H9 (cell line): Measurements from ENCODE around the gene CRYBA2. TPM values are rescaled to one million over a fixed set of nuclear protein-coding genes. Genes with fewer than 3 reads are reported as not detected.

Source experiments
- DNase-seq: peaks from one replicate; pipeline ENCODE4 v3.0.0-alpha.2; 2017
- H2AFZ ChIP-seq: one replicate; pipeline ENCODE4 v1.6.1; 2013; ENCODE audit warnings: mild to moderate bottlenecking, low read length, control low read depth, moderate library complexity
- H2AK5ac ChIP-seq: 2 replicates; pipeline ENCODE4 v1.6.1; 2013; ENCODE audit warnings: low read length, control low read depth, mixed read lengths; ENCODE audit not compliant: insufficient read length
- H2BK120ac ChIP-seq: one replicate; pipeline ENCODE4 v1.6.1; 2013; ENCODE audit warnings: low read depth, mild to moderate bottlenecking, low read length, control low read depth, inconsistent platforms; ENCODE audit not compliant: poor library complexity, severe bottlenecking
- H2BK12ac ChIP-seq: 2 replicates; pipeline ENCODE4 v1.6.1; 2013; ENCODE audit warnings: low read length, control low read depth, mixed read lengths, low read depth; ENCODE audit not compliant: insufficient read length
- H2BK15ac ChIP-seq: 2 replicates; pipeline ENCODE4 v1.6.1; 2013; ENCODE audit warnings: low read depth, low read length, control low read depth
- H2BK20ac ChIP-seq: one replicate; pipeline ENCODE4 v1.6.1; 2013; ENCODE audit warnings: low read depth, mild to moderate bottlenecking, low read length, control low read depth, inconsistent platforms; ENCODE audit not compliant: poor library complexity, severe bottlenecking
- H2BK5ac ChIP-seq: 2 replicates; pipeline ENCODE4 v1.6.1; 2013; ENCODE audit warnings: low read length, control low read depth, mixed read lengths; ENCODE audit not compliant: insufficient read length
- H3K14ac ChIP-seq: 2 replicates; pipeline ENCODE4 v1.6.1; 2013; ENCODE audit warnings: low read length, control low read depth; ENCODE audit not compliant: insufficient read depth
- H3K18ac ChIP-seq: 2 replicates; pipeline ENCODE4 v1.6.1; 2013; ENCODE audit warnings: low read depth, mild to moderate bottlenecking, mixed read lengths, low read length, control low read depth; ENCODE audit not compliant: insufficient read length
- H3K23ac ChIP-seq: 2 replicates; pipeline ENCODE4 v1.6.1; 2013; ENCODE audit warnings: low read length, control low read depth, mixed read lengths, low read depth; ENCODE audit not compliant: insufficient read length
- H3K23me2 ChIP-seq: 2 replicates; pipeline ENCODE4 v1.6.1; 2013; ENCODE audit warnings: low read depth, mild to moderate bottlenecking, mixed read lengths, low read length, control low read depth; ENCODE audit not compliant: insufficient read length, poor library complexity, severe bottlenecking
- H3K27ac ChIP-seq: 2 replicates; pipeline ENCODE4 v1.5.1; 2013; ENCODE audit warnings: low read length, control low read depth, mixed read lengths, low read depth; ENCODE audit not compliant: insufficient read length
- H3K27me3 ChIP-seq: 2 replicates; pipeline ENCODE4 v1.6.1; 2013; ENCODE audit warnings: low read length, control low read depth, inconsistent platforms; ENCODE audit not compliant: insufficient read depth
- H3K4ac ChIP-seq: 2 replicates; pipeline ENCODE4 v1.6.1; 2013; ENCODE audit warnings: low read depth, mild to moderate bottlenecking, control low read depth, inconsistent platforms, low read length, moderate library complexity
- H3K4me1 ChIP-seq: 2 replicates; pipeline ENCODE4 v1.6.1; 2013; ENCODE audit warnings: low read length, control low read depth, inconsistent platforms; ENCODE audit not compliant: insufficient read depth
- H3K4me2 ChIP-seq: 2 replicates; pipeline ENCODE4 v1.6.1; 2013; ENCODE audit warnings: low read length, control low read depth, mixed read lengths; ENCODE audit not compliant: insufficient read length, insufficient read depth
- H3K56ac ChIP-seq: 2 replicates; pipeline ENCODE4 v1.6.1; 2013; ENCODE audit warnings: low read depth, mild to moderate bottlenecking, mixed read lengths, low read length, control low read depth; ENCODE audit not compliant: insufficient read length
- H3K79me1 ChIP-seq: 2 replicates; pipeline ENCODE4 v1.6.1; 2013; ENCODE audit warnings: low read depth, mild to moderate bottlenecking, moderate library complexity, low read length, control low read depth, inconsistent platforms; ENCODE audit not compliant: insufficient read depth, poor library complexity, severe bottlenecking
- H3K79me2 ChIP-seq: 2 replicates; pipeline ENCODE4 v1.6.1; 2013; ENCODE audit warnings: low read length, control low read depth, inconsistent platforms; ENCODE audit not compliant: insufficient read depth
- H3K9ac ChIP-seq: 2 replicates; pipeline ENCODE4 v1.6.1; 2013; ENCODE audit warnings: low read length, control low read depth, mixed read lengths; ENCODE audit not compliant: insufficient read length; ENCODE audit errors: extremely low read depth
- H3K9me3 ChIP-seq: one replicate; pipeline ENCODE4 v1.6.1; 2013; ENCODE audit warnings: low read depth, low read length, inconsistent platforms; ENCODE audit not compliant: control insufficient read depth
- H3T11ph ChIP-seq: one replicate; pipeline ENCODE4 v1.6.1; 2013; ENCODE audit warnings: mild to moderate bottlenecking, low read length, control low read depth, inconsistent platforms
- H4K20me1 ChIP-seq: one replicate; pipeline ENCODE4 v1.6.1; 2013; ENCODE audit not compliant: control insufficient read depth, insufficient read length, insufficient read depth
- H4K5ac ChIP-seq: 2 replicates; pipeline ENCODE4 v1.6.1; 2013; ENCODE audit warnings: low read depth, mild to moderate bottlenecking, mixed read lengths, low read length, control low read depth; ENCODE audit not compliant: insufficient read length
- H4K8ac ChIP-seq: replicated peaks from 2 replicates; pipeline ENCODE4 v1.6.1; 2013; ENCODE audit warnings: low read length, control low read depth, mixed read lengths, low read depth; ENCODE audit not compliant: insufficient read length
- H4K91ac ChIP-seq: 2 replicates; pipeline ENCODE4 v1.6.1; 2013; ENCODE audit warnings: low read depth, mild to moderate bottlenecking, moderate library complexity, mixed read lengths, low read length, control low read depth; ENCODE audit not compliant: insufficient read length
- H3K27ac Mint-ChIP-seq, 3 experiments: 2 replicates in 2 of 3; 3 replicates in 1 of 3; pipeline ENCODE4 v1.8.0; 2020 to 2021; ENCODE audit warnings: mixed read lengths in 3 of 3, mild to moderate bottlenecking in 1 of 3, moderate library complexity in 1 of 3
- H3K27me3 Mint-ChIP-seq: 2 replicates; pipeline ENCODE4 v1.8.0; 2021; ENCODE audit warnings: low read depth, mild to moderate bottlenecking, moderate library complexity, mixed read lengths
- H3K36me3 Mint-ChIP-seq, 3 experiments: 2 replicates in 2 of 3; 3 replicates in 1 of 3; pipeline ENCODE4 v1.8.0; 2020 to 2021; ENCODE audit warnings: low read depth in 3 of 3, mixed read lengths in 3 of 3; ENCODE audit not compliant: insufficient read depth in 1 of 3
- H3K4me1 Mint-ChIP-seq, 2 experiments: 2 replicates each; pipeline ENCODE4 v1.8.0; 2020; ENCODE audit warnings: mixed read lengths in 2 of 2
- H3K4me3 Mint-ChIP-seq, 2 experiments: 2 replicates in 1 of 2; 3 replicates in 1 of 2; pipeline ENCODE4 v1.8.0; 2020 to 2021; ENCODE audit warnings: mild to moderate bottlenecking in 2 of 2, mixed read lengths in 2 of 2, moderate library complexity in 1 of 2
- H3K9me3 Mint-ChIP-seq, 2 experiments: 2 replicates in 1 of 2; 3 replicates in 1 of 2; pipeline ENCODE4 v1.8.0; 2020; ENCODE audit warnings: mild to moderate bottlenecking in 2 of 2, mixed read lengths in 2 of 2, moderate library complexity in 1 of 2
- WGBS: extraction: QIAGEN DNeasy Blood & Tissue Kit; methylation state at CpG from one replicate; pipeline ENCODE4 v1.1.7; 2013; ENCODE audit warnings: missing lambda C conversion rate, low lambda C conversion rate, mixed read lengths; ENCODE audit not compliant: insufficient read length; ENCODE audit errors: extremely low coverage; 5-methylcytosine and 5-hydroxymethylcytosine counted together
- microRNA-seq: library from miRNA; unstranded; fragments of <30 nt; microRNA quantifications from one replicate; pipeline ENCODE4, GENCODE V29; 2020; ENCODE audit warnings: borderline microRNAs expressed
- total RNA-seq: library from RNA; stranded (reverse); gene quantifications from 2 replicates; pipeline ENCODE4 v1.2.1, GENCODE V29; 2021
- TF ChIP-seq, protein P1 (sequence below): fragments of 200-600 bp; sonication (generic); conservative IDR thresholded peaks from 3 replicates; pipeline ENCODE4 v1.8.0; 2021; ENCODE audit warnings: antibody characterized with exemption, mild to moderate bottlenecking

The CRYBA2 gene
- total RNA-seq, 1 experiment from 2014 or later = not detected

DNA sequence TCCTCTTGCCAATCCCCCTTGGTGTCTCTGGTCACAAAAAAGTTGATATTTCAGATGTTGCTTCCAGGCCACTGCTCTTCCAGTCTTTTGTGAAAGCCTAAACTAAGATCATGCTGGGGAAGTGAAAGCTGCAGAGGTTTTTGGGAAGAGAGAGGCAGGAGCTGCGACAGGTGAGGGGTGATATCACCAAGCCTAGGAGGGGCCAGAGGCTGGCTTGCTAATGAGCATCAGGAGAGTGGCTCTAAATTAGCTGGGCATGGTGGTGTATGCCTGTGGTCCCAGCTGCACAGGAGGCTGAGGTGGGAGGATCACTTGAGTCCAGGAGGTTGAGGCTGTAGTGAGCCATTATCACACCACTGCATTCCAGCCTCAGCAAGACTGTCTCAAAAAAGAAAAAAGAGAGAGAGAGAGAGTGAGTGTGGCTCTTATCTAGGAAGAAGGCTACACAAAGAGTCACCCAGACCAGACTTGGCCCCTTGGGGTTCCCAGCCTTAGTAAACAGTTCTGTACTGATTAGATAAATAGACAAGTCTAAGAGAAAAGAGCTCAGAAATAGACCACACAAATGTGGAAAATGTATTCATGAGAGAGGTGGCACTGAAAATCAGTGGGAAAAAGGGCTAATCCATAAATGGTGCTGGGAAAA is 48.3 kb downstream of the CRYBA2 start:
- H2BK12ac ChIP-seq = no peak overlapping the region
- H2BK5ac ChIP-seq = no peak overlapping the region
- H4K20me1 ChIP-seq = no peaks in the 10 kb centered on the region
- no peaks in the 10 kb centered on the region; the same call in 1 of the 2 replicates for H3K4me1 ChIP-seq
- H3K9ac ChIP-seq = no peak overlapping the region
- H3K27me3 ChIP-seq = no peaks in the 10 kb centered on the region
- no CpG with 5 or more reads among the region's 1 CpG for whole genome bisulfite sequencing
- H3K4me3 Mint-ChIP-seq = no peak overlapping the region
- peaks cover 0 to 4% of the 10 kb centered on the region in 2 experiments; a peak in 1 of 5 replicates for H3K9me3 Mint-ChIP-seq
- no peak overlapping the region for H3K4ac ChIP-seq
- no peak overlapping the region for H3K4me2 ChIP-seq
- H3K23ac ChIP-seq = no peak overlapping the region
- no peak overlapping the region for H2AK5ac ChIP-seq
- H3K4me1 Mint-ChIP-seq = no peaks in the 10 kb centered on the region
- no peak overlapping the region for H2AFZ ChIP-seq
- TF ChIP-seq, protein P1, sequence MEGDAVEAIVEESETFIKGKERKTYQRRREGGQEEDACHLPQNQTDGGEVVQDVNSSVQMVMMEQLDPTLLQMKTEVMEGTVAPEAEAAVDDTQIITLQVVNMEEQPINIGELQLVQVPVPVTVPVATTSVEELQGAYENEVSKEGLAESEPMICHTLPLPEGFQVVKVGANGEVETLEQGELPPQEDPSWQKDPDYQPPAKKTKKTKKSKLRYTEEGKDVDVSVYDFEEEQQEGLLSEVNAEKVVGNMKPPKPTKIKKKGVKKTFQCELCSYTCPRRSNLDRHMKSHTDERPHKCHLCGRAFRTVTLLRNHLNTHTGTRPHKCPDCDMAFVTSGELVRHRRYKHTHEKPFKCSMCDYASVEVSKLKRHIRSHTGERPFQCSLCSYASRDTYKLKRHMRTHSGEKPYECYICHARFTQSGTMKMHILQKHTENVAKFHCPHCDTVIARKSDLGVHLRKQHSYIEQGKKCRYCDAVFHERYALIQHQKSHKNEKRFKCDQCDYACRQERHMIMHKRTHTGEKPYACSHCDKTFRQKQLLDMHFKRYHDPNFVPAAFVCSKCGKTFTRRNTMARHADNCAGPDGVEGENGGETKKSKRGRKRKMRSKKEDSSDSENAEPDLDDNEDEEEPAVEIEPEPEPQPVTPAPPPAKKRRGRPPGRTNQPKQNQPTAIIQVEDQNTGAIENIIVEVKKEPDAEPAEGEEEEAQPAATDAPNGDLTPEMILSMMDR = no peak
- no peaks in the 10 kb centered on the region for H3K23me2 ChIP-seq
- H3K79me2 ChIP-seq = no peaks in the 10 kb centered on the region
- H3K27ac ChIP-seq = no peak overlapping the region
- no peak overlapping the region for H3K56ac ChIP-seq
- no peak overlapping the region; a peak in 1 of 7 replicates for H3K27ac Mint-ChIP-seq
- no peak overlapping the region for H2BK120ac ChIP-seq
- no peaks in the 10 kb centered on the region for H3K36me3 Mint-ChIP-seq
- peaks cover 44% of the 10 kb centered on the region for H3K27me3 Mint-ChIP-seq
- H4K91ac ChIP-seq = no peak overlapping the region
- no peaks in the 10 kb centered on the region for H3K9me3 ChIP-seq
- H2BK20ac ChIP-seq = no peak overlapping the region
- H3K79me1 ChIP-seq = no peaks in the 10 kb centered on the region
- no peak overlapping the region for H3T11ph ChIP-seq
- H2BK15ac ChIP-seq = no peak overlapping the region
- no peak overlapping the region for H4K8ac ChIP-seq
- DNase-seq = no peak
- H3K14ac ChIP-seq = no peak overlapping the region
- H3K18ac ChIP-seq = no peak overlapping the region
- no peak overlapping the region for H4K5ac ChIP-seq

Small RNA genes within 50 kb of the gene (microRNA-seq; reads per million reads assigned to microRNA genes)
- gene MIR375 = 138 reads per million, percentile 77 among the genes with 10 or more reads in this experiment

Other genes starting within 250 kb of the CRYBA2 start
- 3.1 and 3.4 TPM in 2 replicates for gene CYP27A1, start 211.3 kb downstream of the CRYBA2 start, total RNA-seq
- not detected in 2 replicates for gene PRKAG3, start 161.6 kb downstream of the CRYBA2 start, total RNA-seq
- not detected in 2 replicates for gene WNT6, start 133.6 kb downstream of the CRYBA2 start, total RNA-seq
- gene WNT10A, start 112.6 kb downstream of the CRYBA2 start, total RNA-seq = not detected in 2 replicates
- 0.11 and 0.26 TPM in 2 replicates for gene CDK5R2, start 33.8 kb downstream of the CRYBA2 start, total RNA-seq
- gene FEV, start 8.2 kb downstream of the CRYBA2 start, total RNA-seq = not detected in 2 replicates
- gene CFAP65, start 48.1 kb upstream of the CRYBA2 start, total RNA-seq = 0.18 and 0.20 TPM in 2 replicates
- 0.11 TPM in 1 of 2 replicates, not detected in the other for gene IHH, start 67.5 kb upstream of the CRYBA2 start, total RNA-seq
- gene NHEJ1, start 167.4 kb upstream of the CRYBA2 start, total RNA-seq = 19.7 and 20.8 TPM in 2 replicates
- gene SLC23A3, start 176.6 kb upstream of the CRYBA2 start, total RNA-seq = 1.2 and 1.9 TPM in 2 replicates
- gene CNPPD1, start 183.5 kb upstream of the CRYBA2 start, total RNA-seq = 33.0 and 36.4 TPM in 2 replicates
- gene RETREG2, start 184.9 kb upstream of the CRYBA2 start, total RNA-seq = 46.7 and 48.0 TPM in 2 replicates
- gene ZFAND2B, start 213.4 kb upstream of the CRYBA2 start, total RNA-seq = 15.9 and 16.4 TPM in 2 replicates
- gene ABCB6, start 225.5 kb upstream of the CRYBA2 start, total RNA-seq = 44.6 and 46.4 TPM in 2 replicates
- gene ATG9A, start 236.2 kb upstream of the CRYBA2 start, total RNA-seq = 46.4 and 52.2 TPM in 2 replicates
- gene ANKZF1, start 236.4 kb upstream of the CRYBA2 start, total RNA-seq = 45.9 and 55.4 TPM in 2 replicates